GM11168 (cell line): Measurements from ENCODE around the gene GNPTG.

Experiments used
- in situ Hi-C: fragments of 300-500 bp; cut with MboI; formaldehyde crosslinking; loops from one replicate; pipeline ENCODE4 v1.12.0; 2022; ENCODE audit warnings: low sequenced_read_pairs; ENCODE audit not compliant: unreplicated experiment

The GNPTG gene

DNA sequence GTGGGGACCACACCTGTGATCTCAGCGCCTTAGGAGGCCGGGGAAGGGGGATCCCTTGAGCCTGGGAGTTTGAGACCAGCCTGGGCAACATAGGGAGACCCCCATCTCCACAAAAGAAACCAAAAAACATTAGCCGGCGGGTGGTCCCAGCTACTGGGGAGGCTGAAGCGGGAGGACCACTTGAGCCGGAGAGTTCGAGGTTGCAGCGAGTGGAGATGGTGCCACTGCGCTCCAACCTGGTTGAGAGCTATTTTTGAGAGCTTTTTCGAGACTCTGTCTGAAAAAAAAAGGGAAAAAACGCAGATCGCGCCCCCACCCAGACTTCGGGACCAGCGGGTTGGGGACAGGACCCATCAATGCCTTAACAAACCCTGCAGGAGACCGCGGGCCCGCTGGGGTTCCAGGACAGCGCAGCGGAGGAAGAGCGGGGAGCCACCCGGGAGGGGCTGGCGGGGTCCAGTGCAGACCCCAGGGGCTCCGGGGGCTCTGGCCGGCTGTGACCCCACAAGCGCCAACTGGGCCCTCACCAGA lies 19.0 kb upstream of the GNPTG start:
- in situ Hi-C loops: no loop called here

DNA sequence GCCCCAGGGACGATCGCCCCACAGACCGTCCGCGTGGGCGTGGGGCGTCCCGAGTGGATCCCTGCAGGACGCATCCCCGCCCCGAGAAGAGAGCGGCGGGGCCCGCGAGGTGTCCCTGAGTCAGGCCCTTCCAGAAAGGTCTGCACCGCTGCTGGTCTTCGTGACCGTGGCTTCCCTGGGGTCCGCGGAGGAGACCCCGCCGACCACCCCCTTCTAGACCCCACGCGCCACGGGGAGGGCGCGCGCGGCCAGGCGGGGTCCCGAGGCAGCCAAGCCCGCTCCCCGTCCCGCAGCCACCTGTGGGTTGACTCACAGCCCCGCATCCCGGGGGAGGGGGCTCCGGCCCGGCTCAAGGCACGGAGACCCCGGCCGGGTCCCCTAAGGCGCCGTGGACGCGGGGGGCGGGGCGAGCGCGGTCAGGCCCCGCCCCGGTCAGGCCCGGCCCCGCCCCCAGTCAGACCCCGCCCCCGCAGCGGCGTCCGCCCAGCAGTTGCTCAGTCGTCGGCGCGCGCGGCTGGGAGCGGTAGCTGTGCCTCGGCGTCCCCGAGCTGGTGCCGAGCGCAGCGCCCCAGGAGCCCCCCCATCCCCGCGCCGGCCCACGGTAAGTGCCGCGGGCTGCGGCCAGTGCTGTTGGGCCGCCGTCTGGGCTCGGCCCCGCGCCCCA lies 18.4 kb upstream of the GNPTG start, which contains the start of gene BAIAP3:
BAIAP3 (plus strand) TSS at position 497 of the 664 bp plus-strand sequence. CDS start 4,905 bp downstream, outside the sequence.
- in situ Hi-C loops: no loop called here

DNA sequence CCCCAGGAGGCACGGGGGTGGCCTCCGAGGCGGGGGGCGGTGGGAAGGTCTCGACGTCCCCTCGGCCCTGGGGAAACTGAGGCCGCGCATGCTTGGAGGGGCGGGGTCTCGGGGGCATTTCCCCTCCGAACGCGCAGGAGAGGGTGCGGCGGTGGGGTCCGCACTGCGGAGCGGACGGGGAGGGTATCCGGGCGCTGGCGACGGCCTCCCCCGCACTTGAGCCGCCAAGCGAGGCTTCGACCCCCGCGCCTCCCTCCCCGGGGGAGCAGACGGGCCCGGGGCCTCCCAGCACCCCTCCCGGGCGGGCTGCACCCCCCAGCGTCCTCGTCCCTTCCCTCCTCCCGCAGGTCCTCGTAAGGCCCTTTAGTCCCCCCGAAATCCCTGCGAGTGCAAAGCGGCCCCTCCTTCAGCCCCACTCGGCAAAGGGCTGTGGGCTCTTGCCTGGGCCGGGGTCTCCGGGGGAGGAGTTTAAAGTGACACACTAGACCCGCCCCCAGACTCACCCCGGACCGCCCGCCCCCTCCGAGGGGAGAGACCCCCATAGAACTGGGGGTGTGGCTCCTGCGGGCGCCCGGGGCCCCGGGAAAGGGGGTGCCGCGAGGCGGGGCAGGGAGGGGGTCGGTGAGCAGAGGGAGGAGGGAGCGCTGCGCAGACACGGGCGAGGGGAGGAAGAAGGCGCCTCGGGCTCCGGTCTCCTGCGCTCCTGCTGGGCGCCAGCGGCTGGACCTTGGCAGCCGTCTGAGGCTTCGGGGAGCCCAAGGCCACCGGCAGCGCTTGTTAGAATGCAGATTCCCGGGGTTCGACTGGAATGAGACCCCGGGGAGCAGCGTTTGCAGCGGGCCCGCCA lies 17.7 kb upstream of the GNPTG start:
- in situ Hi-C loops: no loop called here

DNA sequence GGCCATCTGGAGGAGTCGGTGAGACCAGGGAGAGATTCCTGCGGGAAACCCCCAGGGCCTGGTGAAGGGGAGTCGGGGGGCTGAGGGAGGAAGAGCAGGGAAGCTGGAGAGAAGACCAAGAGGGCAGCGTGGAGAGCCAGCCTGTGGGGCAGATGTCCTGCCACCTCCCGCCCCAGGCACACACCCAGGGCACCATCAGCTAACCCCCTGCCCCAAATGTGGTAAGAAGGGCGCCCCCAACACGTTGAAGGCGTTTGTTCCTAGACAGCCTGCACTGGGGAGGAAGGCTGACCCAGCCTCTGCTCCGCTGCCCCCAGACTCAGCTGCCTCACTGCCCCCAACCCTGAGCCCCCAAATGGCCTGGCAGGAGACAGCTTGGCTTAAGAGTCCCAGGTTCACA lies 17.0 kb upstream of the GNPTG start:
- in situ Hi-C loops: no loop called here

DNA sequence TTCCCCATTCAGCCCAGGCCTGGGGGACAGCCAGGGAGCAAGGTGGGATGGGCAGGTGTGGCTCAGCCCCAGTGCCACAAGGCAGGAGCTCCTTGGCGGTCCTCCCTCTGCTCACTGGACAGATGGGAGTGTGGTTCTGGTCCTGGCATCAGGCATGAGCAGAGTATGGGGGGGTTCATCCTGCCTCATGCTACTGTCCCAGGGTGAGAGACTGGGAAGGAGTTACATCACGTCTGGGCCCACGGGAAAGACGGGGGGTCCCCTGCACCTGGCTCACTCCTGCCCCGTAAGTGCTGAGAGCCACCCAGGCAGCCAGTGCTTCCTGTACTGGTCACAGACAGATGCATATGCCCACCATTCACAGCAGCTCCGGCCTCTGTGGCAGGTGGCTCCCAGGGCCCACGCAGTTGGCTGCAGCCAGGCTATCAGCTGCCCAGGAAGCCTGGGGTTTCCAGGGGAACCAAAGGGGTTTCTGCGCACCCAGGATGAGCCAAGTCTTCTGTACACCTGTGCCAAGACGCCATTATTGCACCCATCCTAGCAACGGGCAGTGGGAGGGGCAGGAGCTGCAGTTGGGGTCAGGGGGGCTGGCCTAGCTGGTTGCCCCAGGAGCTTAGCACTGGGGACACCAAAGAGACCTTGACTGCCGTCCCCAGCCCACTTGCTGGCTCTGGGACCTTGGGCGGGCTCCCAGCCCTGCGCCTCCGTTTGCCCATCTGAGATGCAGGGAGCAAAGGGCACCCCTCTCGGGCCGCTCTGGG lies 16.3 kb upstream of the GNPTG start:
- in situ Hi-C loops: no loop called here

DNA sequence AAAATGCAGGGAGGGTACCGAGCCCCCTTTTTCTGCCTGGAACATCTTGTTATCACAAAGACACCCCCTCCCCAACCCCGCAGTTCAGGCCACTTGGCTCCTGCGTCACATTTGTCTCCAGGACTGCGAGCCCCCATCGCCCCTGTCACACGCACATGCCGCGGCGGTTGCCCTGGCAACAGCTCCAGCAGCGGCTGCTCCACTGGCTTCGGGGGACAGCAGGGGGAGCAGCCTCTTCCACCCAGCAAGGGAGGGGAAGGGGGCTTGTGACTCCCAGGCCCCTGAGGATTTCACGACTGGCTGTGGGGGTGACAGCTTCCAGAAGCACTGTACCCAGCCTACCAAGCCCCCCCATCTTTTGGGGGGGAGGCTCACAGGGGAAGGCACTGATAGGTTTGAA lies 15.7 kb upstream of the GNPTG start:
- in situ Hi-C loops: no loop called here

DNA sequence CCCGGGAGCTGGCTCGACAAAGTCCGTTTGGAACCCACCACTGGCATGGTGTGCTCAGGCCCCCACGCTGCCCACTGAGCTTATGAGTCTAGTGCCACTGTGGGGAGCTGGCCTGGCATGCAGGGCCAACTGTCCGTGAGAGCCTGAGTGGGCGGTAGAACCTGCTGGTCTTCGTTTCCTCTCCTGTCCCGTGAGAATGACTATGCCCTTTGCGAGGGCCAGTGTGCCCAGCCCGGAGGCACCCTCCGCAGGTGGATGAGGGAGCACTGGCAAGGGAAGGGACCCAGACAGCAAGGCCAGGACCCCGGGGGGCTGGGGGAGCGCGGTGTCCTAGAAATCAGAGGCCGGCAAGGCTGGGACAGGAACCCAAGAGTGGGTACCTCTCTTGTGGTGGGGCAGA lies 15.1 kb upstream of the GNPTG start:
- in situ Hi-C loops: no loop called here

DNA sequence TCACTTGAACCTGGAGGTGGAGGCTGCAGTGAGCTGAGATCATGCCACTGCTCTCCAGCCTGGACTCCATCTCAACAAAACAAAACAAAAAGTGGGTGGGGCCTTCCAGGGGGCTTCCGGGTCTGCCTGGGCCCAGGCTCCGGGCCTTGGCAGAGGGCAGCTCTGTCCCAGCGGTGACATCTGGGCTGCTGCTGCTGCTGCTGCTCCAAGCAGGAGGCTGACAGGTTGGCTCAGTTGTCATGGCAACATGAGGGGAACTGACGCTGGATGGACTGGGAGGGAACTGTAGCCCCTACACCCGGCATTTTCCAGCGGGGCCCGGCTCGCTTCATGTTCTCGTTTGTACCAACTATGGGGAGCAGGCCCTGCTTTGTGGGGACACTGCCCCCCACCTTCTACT lies 14.2 kb upstream of the GNPTG start:
- in situ Hi-C loops: no loop called here

DNA sequence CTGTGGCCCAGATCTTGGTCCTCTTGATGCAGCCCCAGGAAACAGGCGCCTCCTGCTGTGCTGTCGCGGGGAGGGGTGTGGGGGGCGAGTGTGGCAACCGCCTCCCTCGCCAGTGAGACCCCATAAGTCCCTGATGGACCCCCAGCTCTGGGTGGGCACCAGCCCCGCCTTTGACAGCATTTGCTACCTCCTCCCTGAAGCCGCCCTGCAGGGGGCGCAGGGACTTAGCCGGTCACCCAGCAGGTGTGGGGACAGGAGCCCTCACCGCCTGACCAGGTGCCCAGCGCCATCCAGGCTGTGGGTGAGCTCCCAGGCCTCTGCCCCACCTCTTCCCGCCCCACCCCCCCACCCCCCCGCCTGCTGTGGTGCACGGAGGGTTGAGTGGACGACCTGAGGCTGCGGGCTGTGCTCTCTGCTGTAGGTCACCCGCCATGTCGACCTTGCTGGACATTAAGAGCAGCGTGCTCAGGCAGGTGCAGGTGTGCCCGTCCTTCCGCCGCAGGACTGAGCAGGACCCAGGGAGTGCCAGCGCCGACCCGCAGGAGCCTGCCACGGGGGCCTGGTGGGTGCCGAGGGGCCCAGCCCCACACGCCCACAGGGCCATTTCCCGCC lies 13.5 kb upstream of the GNPTG start:
- in situ Hi-C loops: no loop called here

DNA sequence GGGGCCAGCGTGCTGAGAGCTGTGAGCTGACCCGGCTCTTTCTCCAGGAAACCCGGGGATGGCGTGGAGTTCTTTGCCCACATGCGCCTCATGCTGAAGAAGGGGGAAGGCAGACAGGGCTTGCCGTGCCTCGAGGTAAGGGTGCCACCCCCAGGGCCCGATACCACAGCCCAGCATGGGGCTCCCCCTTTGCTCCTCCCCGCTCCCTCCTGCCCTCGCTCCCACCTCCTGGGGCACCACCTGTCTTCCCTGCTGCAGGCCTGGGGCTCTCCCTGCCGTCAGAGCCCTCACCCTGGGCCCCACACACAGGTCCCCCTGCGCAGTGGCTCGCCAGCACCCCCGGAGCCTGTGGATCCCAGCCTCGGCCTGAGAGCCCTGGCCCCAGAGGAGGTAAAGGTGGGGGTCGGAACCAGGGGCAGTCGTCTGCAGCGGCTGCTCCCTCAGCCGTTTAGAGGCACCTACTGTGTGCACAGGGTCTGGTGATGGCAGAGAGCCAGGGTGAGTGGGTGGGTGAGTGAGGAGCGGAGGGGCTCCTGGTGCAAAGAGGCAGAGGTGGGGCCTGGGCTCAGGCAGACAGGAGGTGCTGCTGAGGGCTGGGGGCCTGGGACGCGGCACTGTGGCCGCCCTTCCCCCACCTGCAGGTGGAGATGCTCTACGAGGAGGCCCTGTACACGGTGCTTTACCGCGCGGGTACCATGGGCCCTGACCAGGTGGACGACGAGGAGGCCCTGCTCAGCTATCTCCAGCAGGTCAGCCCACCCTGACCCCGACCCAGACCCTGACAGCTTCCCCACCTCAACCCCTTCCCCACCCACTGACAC lies 12.7 kb upstream of the GNPTG start:
- in situ Hi-C loops: no loop called here

DNA sequence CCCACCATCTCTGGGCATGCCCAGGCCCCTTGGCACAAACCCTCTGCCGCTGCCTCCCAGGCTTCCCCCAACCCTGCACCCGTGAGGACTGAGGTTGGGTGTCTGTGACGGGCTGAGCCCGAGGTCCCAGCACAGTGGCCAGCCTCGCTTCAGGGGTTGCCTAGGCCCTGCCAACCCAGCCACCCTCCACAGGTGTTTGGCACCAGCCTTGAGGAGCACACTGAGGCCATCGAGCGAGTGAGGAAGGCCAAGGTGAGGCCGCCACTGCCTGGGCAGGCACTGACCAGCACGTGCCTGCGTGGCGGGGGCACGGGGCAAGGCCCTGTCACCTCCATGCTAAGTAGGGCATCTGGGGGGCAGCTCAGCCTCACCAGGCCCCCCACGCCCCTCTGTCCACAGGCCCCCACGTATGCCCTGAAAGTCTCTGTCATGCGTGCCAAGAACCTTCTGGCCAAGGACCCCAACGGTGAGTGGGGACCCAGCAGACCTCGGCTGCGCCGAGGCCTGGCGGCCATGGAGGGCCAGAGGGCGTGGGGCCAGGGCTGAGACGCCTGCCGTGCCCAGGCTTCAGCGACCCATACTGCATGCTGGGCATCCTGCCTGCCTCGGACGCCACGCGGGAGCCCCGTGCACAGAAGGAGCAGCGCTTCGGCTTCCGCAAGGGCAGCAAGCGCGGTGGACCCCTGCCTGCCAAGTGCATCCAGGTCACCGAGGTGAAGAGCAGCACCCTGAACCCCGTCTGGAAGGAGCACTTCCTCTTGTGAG lies 10.8 kb upstream of the GNPTG start:
- in situ Hi-C loops: no loop called here

DNA sequence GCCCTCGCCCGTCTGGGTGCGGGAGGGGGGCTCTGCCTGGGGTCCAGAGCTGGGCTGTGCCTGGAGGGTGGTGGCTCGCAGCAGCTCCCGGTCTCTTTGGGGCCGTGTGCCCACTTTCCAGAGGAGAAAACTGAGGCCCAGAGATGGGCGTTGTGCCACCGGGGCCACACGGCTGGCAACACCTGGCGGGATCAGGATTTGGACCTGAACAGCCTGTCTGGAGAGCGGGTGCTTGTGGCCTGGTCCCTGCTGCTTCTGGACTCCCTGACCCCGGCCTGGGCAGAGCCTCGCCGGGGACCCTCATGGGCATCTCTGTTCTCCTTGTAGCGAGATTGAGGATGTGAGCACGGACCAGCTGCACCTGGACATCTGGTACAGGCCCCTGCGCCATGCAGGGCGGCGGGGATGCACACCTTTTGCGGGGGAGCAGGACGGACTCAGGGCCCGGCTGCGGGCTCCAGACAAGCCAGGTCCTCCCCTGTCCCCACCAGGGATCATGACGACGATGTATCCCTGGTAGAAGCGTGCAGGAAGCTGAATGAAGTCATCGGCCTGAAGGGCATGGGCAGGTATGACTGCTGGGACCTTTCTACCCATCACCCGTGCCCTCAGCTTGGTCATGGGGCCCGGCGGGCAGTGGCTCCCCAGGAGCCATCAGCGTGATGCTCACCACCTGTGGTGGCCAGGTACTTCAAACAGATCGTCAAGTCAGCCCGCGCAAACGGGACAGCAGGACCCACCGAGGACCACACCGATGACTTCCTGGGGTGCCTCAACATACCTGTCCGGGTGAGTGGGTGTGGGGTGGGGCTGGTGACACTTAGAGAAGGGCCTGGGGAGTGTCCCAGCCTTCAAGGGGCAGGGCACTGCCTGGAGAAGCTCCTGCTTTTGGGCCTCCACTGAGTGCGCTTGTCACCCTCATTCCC lies 10.0 kb upstream of the GNPTG start:
- in situ Hi-C loops: no loop called here

DNA sequence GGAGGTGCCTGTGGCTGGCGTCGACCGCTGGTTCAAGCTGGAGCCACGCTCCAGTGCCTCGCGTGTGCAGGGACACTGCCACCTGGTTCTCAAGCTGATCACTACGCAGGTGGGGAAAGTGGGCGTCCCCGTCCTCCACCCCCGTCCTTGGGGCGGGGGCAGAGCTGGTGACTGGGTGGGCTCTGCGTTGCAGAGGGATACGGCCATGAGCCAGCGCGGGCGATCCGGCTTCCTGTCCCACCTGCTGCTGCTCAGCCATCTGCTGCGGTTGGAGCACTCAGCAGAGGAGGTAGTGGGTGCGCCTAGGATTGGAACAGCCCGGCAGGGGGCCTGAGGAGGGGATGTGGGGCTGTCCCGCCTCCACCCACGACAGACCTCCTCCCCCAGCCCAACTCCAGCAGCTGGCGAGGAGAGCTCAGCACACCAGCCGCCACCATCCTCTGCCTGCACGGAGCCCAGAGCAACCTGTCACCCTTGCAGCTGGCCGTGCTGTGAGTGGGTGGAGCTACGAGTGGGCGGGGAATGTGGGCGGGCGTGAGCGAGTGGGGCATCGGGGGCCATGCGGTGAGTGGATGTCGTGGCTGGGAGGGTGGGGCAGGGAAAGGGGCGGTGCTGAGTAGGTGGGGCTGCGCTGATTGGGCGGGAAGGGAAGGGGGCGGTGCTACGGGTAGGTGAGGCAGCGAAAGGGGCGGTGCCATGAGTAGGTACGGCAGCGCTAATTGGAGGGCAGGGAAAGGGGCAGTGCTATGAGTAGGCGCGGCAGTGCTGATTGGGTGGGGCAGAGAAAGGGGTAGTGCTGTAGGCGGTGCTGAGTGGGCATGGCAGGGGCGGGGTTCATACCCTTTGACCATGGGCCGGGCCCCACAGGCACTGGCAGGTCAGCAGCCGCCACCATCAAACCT lies 9.0 kb upstream of the GNPTG start:
- in situ Hi-C loops: no loop called here

DNA sequence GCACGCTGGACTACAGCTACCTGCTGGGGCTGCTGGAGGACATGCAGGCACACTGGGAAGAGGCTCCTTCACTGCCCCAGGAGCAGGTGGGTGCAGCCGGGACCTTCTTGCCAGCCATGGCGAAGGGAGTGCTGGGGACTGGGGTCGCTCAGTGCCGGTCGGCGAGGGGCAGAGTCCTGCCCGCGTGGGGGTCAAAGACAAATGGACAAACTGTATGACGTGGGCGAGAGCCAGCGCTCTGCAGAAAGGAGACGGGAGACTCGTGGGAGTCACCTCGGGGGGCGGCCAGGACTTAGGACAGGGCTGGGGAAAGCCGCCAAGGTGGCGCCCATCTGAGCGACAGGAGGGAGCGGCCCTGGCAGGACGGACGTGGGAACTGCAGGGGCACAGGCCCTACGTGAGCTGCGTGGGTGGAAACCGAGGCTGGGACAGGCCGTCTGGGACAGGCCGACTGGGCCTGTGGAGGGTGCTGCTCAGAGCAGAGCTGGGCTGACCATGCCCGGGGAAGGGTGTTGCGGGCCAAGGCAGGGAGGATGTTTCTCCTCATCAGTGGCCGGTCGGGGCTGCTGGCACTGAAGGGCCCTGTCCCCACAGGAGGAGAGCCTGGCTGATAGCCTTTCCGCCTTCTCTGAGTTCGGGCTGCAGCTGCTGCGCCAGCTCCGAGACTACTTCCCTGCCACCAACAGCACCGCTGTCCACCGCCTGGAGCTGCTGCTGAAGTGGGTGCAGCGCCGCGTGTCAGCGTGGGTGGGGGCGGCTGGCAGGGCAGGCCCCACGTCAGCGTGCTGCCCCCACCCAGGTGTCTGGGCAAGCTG lies 8.1 kb upstream of the GNPTG start:
- in situ Hi-C loops: no loop called here

DNA sequence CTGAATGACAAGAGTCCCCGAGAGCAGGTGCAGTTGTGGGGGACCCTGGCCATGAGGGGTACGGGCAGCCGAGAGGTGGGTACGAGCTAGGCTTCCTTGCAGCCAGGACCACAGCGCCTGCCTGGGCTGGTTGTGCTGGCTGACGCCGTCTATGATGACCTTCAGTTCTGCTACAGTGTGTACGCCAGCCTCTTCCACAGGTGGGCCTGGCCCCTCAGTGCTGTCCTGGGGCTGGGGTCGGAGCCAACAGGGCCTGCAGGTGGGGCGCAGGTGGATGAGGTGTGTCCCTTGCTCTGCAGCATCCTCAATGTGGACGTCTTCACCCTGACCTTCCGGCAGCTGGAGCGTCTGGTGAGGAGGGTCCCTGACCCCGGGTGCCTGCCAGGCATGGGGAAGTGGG lies 7.2 kb upstream of the GNPTG start:
- in situ Hi-C loops: no loop called here

DNA sequence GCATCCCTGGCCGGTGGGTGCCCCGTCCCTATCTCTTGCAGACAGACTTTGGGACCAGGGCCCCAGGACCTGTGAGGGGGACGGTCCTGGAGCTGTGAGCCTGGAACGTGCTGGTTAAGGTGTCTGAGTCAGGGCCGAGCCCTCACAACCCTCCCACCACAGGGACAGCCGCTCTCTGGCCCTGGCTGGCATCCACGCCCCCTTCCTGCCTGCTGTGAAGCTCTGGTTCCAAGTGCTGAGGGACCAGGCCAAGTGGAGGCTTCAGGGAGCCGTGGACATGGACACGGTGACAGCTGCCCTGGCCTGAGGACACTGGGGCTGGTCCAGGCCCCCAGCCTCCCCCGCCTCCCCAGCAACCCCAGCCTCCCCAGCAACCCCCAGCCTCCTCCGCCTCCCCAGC lies 6.6 kb upstream of the GNPTG start:
- in situ Hi-C loops: no loop called here
